Body of pancreas (tissue), 4 donors: ENCODE data around the gene RNASEH2C. TPM values are rescaled to one million over a fixed set of nuclear protein-coding genes. Genes with fewer than 3 reads are reported as not detected.
"Not testable (repeated sequence)": the region's sequence is repeated elsewhere in the genome, so short reads cannot be mapped to it uniquely, and the experiment has no call there.

Source experiments
- ATAC-seq: fragments of 150-250 bp; one replicate; pipeline ENCODE4 v1.9.1; 2016
- DNase-seq, 4 donors: peaks; one replicate each; pipeline ENCODE4 v3.0.0-alpha.2; 2019
- H3K27ac ChIP-seq, 4 donors: fragments of 200-600 bp; sonication (generic); 1 replicate in 3 of 4; 2 replicates in 1 of 4; pipeline versions ENCODE4 v1.5.1 to v1.6.1; 2016 to 2019; ENCODE audit warnings: mild to moderate bottlenecking in 1 of 4, mixed read lengths in 1 of 4, moderate library complexity in 1 of 4
- H3K27me3 ChIP-seq, 2 donors: fragments of 200-600 bp; sonication (generic); one replicate each; pipeline ENCODE4 v1.6.0; 2016; ENCODE audit warnings: mild to moderate bottlenecking in 1 of 2
- H3K36me3 ChIP-seq, 2 donors: fragments of 200-600 bp; sonication (generic); replicated peaks in 1 of 2; 2 replicates each; pipeline ENCODE4 v1.5.1; 2016; ENCODE audit warnings: low read depth in 2 of 2; ENCODE audit not compliant: insufficient read depth in 1 of 2
- H3K4me1 ChIP-seq: fragments of 200-600 bp; sonication (generic); one replicate; pipeline ENCODE4 v1.6.0; 2016
- H3K4me3 ChIP-seq, 2 donors: fragments of 200-600 bp; sonication (generic); 1 replicate in 1 of 2; 2 replicates in 1 of 2; pipeline ENCODE4 v1.5.1; 2016 to 2019
- H3K9me3 ChIP-seq, 3 donors: fragments of 200-600 bp; sonication (generic); 1 replicate in 2 of 3; 2 replicates in 1 of 3; pipeline ENCODE4 v1.5.1; 2016
- CTCF ChIP-seq, 7 experiments: fragments of 450-650 bp in 4 of 7; fragments of 200-600 bp in 3 of 7; sonication (generic) in 3 of 7; IDR thresholded peaks; one replicate each; pipeline ENCODE4 v1.5.1; 2016 to 2019; ENCODE audit warnings: antibody characterized with exemption in 7 of 7
- POLR2A ChIP-seq, 3 donors: fragments of 450-650 bp; IDR thresholded peaks; one replicate each; pipeline ENCODE4 v1.6.1; 2016; ENCODE audit warnings: antibody characterized with exemption in 3 of 3, mild to moderate bottlenecking in 2 of 3
- WGBS, 2 donors: methylation state at CpG; one replicate each; pipeline ENCODE4 v1.1.5; 2017; 5-methylcytosine and 5-hydroxymethylcytosine counted together
- intact Hi-C: fragments of 100-400 bp; cut with DNase I; formaldehyde crosslinking; loops from one replicate; pipeline ENCODE4 v1.15.1; 2023
- total RNA-seq, 2 donors: library from RNA; depleted of rRNA; stranded (reverse); fragments of >200 nt; gene quantifications; one replicate each; pipeline ENCODE4 v1.1.0, GENCODE V29; 2016

The RNASEH2C gene
- total RNA-seq, 2 donors from 2014 or later: 45.4 to 112 TPM

- H3K4me3 ChIP-seq: no peak overlapping the region
- H3K27me3 ChIP-seq: no peaks in the 10 kb centered on the region
- ATAC-seq (no peak), DNase-seq (no peak)
- intact Hi-C loops: no loop called here
- H3K9me3 ChIP-seq: no peaks in the 10 kb centered on the region
- no peak overlapping the region for H3K27ac ChIP-seq
- WGBS, 2 donors: 76 to 79% methylated on average over 1 of the region's 1 CpG
- TF ChIP-seq POLR2A (IDR thresholded peaks at IDR 0.05) (no peak), CTCF (IDR thresholded peaks at IDR 0.05) (no peak)
- H3K4me1 ChIP-seq: peaks cover 8% of the 10 kb centered on the region
- no peaks in the 10 kb centered on the region for H3K36me3 ChIP-seq
Observed at GRCh38 chr11:65742353-65742752, 21.8 kb upstream of the RNASEH2C start.

DNA sequence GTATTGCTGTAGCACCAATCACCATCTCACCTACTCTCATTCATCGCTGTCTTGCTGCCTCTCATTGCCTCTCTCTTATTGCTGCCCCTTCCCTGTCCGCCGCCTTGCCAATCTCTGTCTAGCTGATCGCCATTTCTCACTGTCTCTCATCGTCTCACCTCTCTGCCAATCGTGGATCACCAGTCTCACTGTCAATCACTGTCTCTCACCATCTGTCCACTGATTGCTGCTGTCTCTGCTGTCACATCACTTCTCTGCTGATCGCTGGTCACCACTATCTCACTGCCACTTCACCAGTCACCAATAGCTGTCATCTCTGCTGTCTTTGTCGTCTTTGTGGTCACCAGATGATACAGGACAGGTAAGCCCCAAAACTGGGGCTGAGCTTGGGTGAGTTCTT is 20.6 kb upstream of the RNASEH2C start:
- Histone ChIP-seq H3K27ac (no peak overlapping the region), H3K36me3 (no peaks in the 10 kb centered on the region), H3K4me3 (no peak overlapping the region), H3K27me3 (no peaks in the 10 kb centered on the region), H3K9me3 (no peaks in the 10 kb centered on the region), H3K4me1 (peaks cover 8% of the 10 kb centered on the region)
- DNase-seq (no peak), ATAC-seq (no peak)
- intact Hi-C loops: no loop called here
- 64 to 72% methylated on average over 8 of the region's 8 CpGs for WGBS, 2 donors
- TF ChIP-seq POLR2A (IDR thresholded peaks at IDR 0.05) (no peak), CTCF (IDR thresholded peaks at IDR 0.05) (no peak)

- H3K4me1 ChIP-seq: no peaks in the 10 kb centered on the region
- ATAC-seq: no peak
Observed at GRCh38 chr11:65739022-65739421, 18.4 kb upstream of the RNASEH2C start.

DNA sequence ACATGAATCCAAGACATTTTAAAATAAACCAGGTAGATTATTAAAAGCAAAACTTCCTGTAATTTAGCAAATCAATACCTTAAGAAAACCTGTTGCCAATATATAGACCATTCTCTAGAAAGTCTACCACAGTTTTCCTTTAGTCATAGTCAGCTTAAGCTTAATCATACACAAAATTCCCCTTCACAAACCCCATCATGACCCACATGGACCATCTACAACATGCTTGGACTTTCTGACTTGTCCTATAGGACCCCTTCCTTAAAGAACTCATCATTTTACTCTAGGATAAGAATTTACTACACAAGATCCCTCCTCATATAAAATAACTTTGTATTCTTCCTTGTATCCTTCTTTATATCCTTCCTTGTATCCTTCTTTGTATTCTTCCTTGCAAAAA is 16.2 kb upstream of the RNASEH2C start:
- ATAC-seq: no peak
- Histone ChIP-seq H3K27ac (no peak overlapping the region), H3K4me1 (no peaks in the 10 kb centered on the region), H3K4me3 (no peak overlapping the region), H3K36me3 (no peaks in the 10 kb centered on the region), H3K9me3 (no peaks in the 10 kb centered on the region), H3K27me3 (no peaks in the 10 kb centered on the region)
- TF ChIP-seq POLR2A (IDR thresholded peaks at IDR 0.05): no peak
- no peak for DNase-seq
- intact Hi-C loops: no loop called here

More at GRCh38 chr11:65739022-65739421, 18.4 kb upstream of the RNASEH2C start:
- intact Hi-C loops: no loop called here
- no peak overlapping the region for H3K27ac ChIP-seq
- TF ChIP-seq POLR2A (IDR thresholded peaks at IDR 0.05) (no peak), CTCF (IDR thresholded peaks at IDR 0.05) (no peak)
- 87 to 92% methylated on average over 2 of the region's 2 CpGs for WGBS, 2 donors
- no peak overlapping the region for H3K4me3 ChIP-seq
- no peaks in the 10 kb centered on the region for H3K9me3 ChIP-seq
- H3K36me3 ChIP-seq: no peaks in the 10 kb centered on the region
- DNase-seq: no peak
- no peaks in the 10 kb centered on the region for H3K27me3 ChIP-seq

GRCh38 chr11:65735111-65735510 is 14.5 kb upstream of the RNASEH2C start:
- intact Hi-C loops, H3K4me1 ChIP-seq, H3K36me3 ChIP-seq, H3K27me3 ChIP-seq, DNase-seq, H3K9me3 ChIP-seq, H3K4me3 ChIP-seq, ATAC-seq, H3K27ac ChIP-seq: not testable (repeated sequence)
- WGBS, 2 donors: 75 to 78% methylated on average over 4 of the region's 4 CpGs

- no peak for TF ChIP-seq POLR2A (IDR thresholded peaks at IDR 0.05)
- TF ChIP-seq CTCF (IDR thresholded peaks at IDR 0.05): no peak
- ATAC-seq (no peak), DNase-seq (no peak)
- Histone ChIP-seq H3K9me3 (no peaks in the 10 kb centered on the region), H3K4me3 (no peak overlapping the region), H3K27me3 (no peaks in the 10 kb centered on the region), H3K36me3 (no peaks in the 10 kb centered on the region), H3K27ac (no peak overlapping the region), H3K4me1 (no peaks in the 10 kb centered on the region)
- 50 to 54% methylated on average over 5 of the region's 5 CpGs for WGBS, 2 donors
- intact Hi-C loops: no loop called here
Observed at GRCh38 chr11:65730461-65730860, 9.9 kb upstream of the RNASEH2C start.
